HG02981 (cell line): ENCODE measurements around the gene NEK9.
"Not testable (repeated sequence)": the region's sequence is repeated elsewhere in the genome, so short reads cannot be mapped to it uniquely, and the experiment has no call there.

Source experiments
- ATAC-seq: cut with Tn5 transposase; IDR thresholded peaks from one replicate; pipeline ENCODE4 v1.9.1; 2021; ENCODE audit warnings: mild to moderate bottlenecking, moderate library complexity; ENCODE audit not compliant: unreplicated experiment

Gene NEK9

DNA sequence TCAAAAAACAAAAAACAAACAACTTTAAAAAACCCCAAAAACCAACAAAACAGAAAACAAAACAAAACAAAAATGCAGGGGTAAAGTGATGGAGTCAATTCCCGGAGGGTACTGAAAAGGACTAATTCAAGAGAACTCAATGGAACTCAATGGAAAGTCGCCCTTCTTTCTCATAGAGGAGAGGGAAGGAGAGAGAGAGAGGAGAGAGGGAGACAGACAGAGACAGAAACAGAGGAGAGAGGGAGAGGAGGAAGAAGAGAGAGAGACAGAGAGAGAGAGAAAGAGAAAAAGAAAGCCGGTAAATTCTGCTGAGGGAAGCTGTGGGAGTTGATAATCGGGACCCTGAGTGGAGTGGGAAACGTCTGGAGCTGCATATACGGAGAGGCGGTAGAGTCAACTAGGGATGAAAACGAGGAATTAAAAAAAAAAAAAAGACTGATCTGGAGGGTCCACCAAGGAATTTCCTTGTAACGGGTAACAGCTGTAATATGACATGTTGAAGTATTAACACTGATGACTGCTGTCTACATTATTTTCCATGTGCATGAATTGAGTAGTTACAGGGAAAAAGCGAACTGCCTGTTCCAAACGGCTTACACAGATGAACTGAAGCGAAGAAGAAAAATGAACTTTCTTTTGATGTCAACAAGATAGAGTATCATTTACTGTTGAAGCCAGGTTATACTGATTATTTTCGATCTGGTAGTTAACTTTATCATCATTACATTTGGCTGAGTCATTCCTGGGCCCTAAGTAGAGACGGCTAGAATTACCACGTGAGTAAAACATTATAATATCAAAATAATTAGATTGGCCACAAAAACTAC is 58.3 kb downstream of the NEK9 start:
- no peak for ATAC-seq

GRCh38 chr14:75067765-75068164 is 59.1 kb downstream of the NEK9 start:
- not testable (repeated sequence) for ATAC-seq

DNA sequence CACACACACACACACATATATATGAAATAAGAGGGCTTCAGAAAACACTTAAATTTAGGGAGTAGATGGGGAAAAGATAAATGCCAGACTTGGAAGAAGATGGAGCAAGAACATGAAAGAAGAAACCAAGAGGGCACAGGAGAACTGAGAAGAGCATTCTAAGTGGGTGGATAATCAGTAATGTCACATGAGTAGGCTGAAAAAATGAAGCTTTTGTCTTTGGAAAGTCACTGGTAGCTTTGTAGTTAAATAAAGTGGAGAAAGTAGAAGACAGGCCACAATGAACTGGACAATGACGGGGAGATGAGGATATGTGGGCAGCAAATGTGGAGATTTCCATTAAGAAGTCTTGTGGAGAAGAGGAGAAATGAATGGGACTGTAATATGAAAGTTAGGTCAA is 59.6 kb downstream of the NEK9 start:
- ATAC-seq = no peak

- ATAC-seq = no peak
These were observed 60.2 kb downstream of the NEK9 start for GRCh38 chr14:75066691-75067090.

- peak; percentile 11 for ATAC-seq
These were observed 62.7 kb downstream of the NEK9 start for GRCh38 chr14:75064205-75064567.

- peak; percentile 90 for ATAC-seq
These were observed 63.2 kb downstream of the NEK9 start, which contains the start of gene ACYP1 for GRCh38 chr14:75063491-75064204. TSS of gene ACYP1 (minus strand) at chr14:75064024. CDS start at chr14:75063553, 471 bp downstream.

DNA sequence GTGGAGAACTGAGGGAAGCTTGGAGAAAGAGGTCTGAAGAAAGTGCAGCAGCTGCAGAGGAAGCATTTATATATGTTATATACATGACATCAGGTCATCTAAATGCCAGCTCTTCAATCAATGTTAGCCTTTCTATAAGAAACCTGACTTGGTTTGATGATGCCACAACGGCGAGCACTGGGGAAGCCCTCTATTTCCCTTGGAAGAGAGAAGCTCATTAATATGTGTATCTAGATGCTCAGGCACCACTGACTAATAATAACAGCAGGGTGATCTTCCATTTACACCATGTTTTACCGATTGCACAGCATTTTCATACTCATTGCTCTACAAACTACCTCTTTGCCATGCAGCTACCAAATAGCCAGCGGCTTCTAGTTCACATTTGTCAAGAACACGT is 63.8 kb downstream of the NEK9 start:
- ATAC-seq = no peak

GRCh38 chr14:75060420-75060819 is 66.4 kb downstream of the NEK9 start:
- ATAC-seq = no peak

- ATAC-seq = no peak
These were observed 67.2 kb downstream of the NEK9 start for GRCh38 chr14:75059642-75060041.

GRCh38 chr14:75054421-75054820 is 72.4 kb downstream of the NEK9 start:
- ATAC-seq = no peak

GRCh38 chr14:75053396-75054291 is 73.2 kb downstream of the NEK9 start:
- no peak for ATAC-seq

DNA sequence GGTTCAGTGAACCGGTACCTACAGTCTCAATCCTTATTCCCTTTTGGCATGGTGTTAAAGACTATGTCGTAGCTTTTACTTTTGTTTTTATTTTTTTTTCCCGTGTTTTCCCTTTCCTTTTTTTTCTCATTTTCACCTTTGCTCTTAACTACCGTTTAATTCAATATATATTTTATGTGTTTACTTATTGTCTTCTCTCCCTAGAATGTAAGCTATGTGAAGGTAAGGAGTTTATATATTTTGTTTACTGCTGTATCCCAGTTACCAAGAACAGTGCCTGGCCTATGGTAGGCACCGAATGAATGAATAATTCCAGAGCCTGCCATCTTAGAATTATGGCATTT is 75.3 kb downstream of the NEK9 start:
- ATAC-seq = no peak

GRCh38 chr14:75050852-75051555 is 75.8 kb downstream of the NEK9 start, which contains the start of gene MLH3:
TSS of gene MLH3 (minus strand) at chr14:75051467. CDS start at chr14:75049655, 1,812 bp downstream.
- ATAC-seq = peak; percentile 63

- no peak for ATAC-seq
These were observed 77.1 kb downstream of the NEK9 start for GRCh38 chr14:75049731-75050201.

- ATAC-seq = no peak
These were observed 77.7 kb downstream of the NEK9 start for GRCh38 chr14:75049136-75049535.

GRCh38 chr14:75048101-75048500 is 78.7 kb downstream of the NEK9 start:
- no peak for ATAC-seq

- no peak for ATAC-seq
These were observed 79.3 kb downstream of the NEK9 start for GRCh38 chr14:75047506-75047905.

- ATAC-seq = no peak
These were observed 79.9 kb downstream of the NEK9 start for GRCh38 chr14:75046899-75047298.

DNA sequence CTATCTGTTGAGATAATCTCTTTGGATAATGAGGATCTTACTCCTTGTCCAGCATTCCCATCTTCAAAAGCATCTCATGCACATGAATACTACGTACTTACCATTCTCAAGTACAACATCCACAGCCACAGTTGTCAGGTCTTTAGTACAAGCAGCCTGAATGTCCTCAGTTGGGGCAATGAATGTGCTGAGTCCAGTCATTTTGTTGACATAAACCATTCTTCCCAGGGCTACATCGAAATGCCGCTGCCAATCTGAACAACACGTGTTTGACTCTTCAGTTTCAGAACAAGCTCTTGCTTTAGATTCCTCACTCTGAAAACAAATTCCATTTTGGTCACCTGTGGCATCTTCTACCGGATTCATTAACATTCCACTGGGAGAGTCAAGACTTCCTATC is 80.6 kb downstream of the NEK9 start:
- ATAC-seq = no peak

GRCh38 chr14:75044752-75045151 is 82.1 kb downstream of the NEK9 start:
- no peak for ATAC-seq
